Stimulated activated CD8-positive, alpha-beta memory T cell treated with anti-CD3 and anti-CD28 coated beads, Interleukin-12 subunit alpha, Interleukin-12 subunit beta, amount 100 ng/mL, for 1 hour (primary cell): ENCODE data around the gene POMT2.

Source experiments
- DNase-seq: peaks from one replicate; pipeline ENCODE4 v3.0.0-alpha.2; 2020; ENCODE audit warnings: low read depth

The POMT2 gene

DNA sequence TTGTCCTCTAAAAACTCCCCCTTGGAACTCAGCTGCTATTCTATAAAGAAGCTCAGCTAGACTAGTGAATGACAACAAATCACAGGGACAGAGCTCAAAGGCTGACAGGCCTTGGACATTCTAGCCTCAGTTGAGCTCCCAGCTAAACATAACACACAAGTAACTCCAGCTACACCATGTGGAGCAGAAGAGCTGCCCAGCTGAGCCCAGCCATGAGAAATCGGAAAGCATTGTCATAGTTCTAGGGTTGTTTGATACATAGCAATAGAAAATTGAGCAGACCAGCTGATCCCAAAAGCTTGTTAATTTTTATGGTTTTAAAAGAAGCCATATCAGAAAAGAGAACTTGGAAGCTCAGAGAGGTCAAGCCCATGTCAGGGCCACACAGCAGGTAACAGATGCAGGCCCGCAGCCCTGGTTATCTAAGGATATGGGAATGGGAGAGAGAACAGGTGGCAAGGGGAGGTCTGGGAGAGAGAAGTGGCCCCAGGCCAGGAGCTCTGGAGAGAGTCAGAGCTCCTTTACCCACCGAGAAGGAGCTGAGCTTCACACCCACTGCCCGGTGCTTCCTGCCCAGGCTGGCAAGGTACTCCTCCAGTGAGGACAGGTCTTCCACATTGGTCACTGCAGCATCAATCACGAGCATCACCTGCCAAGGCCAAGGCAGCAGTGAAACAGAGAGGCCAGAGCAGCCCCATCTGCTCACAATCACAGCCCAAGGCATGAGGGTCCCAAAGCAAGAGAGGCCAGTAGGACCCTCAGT lies 52.6 kb downstream of the POMT2 start:
- no peak for DNase-seq

DNA sequence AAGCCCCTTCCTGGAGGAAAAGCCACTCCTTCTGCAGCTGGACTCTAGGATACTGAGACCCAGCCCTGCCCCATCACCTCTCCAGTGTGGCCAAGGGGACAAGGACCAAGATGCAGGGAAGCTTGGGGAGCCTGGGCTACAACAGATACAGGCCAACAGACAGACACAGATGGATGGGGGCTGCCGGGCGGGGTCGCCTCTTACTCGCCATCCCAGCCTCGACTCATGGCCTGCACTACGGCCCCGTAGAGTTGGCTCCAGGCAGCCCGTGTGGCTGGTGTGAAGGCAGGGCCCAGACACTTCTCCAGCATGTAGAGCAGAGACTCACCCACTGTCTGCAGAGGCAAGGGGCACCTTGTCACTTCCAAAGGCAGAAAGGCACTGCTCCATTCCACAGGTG lies 54.3 kb downstream of the POMT2 start:
- no peak for DNase-seq

DNA sequence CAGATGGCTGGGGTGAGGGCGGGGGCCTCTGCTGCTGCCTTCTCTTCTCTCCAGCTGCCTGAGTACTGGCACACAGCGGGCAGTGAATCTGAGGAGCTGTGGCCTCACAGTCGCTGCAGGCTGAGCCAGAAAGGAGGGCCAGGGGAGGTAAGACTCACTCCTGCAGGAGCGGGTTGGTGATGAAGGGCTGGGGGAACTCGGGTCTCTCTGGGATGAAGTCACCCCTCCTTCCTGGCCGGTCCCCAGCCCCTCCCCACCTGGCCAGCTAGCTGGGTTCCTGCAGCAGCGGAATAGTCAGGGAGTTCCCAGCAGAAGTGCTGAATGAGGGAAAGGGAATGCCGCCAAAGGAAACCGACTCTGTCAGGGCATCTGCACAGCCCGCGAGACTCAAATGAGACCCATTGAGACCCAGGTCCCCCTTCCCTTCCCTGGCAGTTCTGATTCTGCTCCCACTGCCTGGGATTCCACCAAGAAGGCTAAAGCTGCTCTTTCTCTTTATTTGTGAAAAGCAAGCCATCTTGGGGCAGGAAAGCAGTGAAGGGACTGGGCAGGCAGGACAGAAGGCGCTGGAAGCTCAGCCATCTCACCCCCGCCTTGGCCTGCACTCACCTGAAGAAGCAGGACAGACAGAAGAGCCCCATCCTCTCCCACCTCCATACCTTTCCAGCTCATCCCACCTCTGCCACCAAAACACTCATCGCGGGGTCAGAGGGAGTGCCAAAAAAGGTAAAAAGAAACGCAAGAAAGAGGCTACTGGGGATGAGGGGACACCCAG lies 54.9 kb downstream of the POMT2 start:
- DNase-seq = no peak

DNA sequence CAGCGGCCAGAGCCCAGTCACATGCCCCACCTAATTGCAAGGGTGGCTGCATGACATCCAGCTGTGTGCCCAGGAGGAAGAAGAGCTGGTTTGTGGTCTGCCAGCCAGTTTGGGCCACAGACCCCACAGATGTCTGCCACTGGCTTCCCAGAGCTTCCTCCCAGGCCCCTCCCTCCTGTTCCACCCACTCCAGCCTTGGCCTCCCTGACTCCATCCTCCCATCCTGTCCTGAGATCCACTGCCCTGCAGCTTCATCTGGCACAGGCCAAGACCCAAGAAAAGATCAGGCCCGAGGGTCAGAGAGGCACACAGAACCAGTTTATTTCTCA lies 55.5 kb downstream of the POMT2 start:
- DNase-seq = no peak

DNA sequence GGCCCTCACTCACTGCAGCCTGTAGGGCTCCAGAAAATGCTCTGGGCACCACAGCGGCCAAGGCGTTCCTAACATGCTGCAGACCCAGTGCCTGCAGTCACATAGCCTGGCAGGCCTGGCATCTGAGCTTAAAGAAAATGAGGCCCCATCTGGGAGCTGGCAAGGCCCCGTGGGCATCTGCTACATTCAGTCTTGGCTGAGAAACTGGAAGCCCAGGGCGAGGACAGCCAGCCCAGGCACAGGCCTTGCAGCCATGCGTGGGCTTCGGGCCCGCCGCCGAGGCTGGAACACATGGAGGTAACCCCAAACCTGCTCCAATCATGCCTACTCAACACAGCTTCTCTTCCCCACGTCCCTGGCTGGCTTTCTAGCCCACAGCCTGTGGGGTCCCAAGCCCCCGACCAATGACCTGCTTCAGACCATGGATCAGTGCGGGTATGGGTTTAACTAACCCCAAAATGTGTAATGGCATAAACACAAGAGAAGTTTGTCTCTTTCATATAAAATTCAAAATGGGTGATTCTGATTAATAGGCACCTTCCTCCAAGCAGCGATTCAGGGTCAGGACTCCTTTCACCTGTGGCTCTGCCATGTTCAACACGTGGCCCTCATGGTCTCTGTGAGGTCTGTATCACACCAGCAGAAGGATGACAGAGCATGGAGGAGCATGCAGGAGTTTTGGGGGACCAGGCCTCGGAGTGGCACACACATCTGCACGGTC lies 56.1 kb downstream of the POMT2 start:
- DNase-seq = no peak

DNA sequence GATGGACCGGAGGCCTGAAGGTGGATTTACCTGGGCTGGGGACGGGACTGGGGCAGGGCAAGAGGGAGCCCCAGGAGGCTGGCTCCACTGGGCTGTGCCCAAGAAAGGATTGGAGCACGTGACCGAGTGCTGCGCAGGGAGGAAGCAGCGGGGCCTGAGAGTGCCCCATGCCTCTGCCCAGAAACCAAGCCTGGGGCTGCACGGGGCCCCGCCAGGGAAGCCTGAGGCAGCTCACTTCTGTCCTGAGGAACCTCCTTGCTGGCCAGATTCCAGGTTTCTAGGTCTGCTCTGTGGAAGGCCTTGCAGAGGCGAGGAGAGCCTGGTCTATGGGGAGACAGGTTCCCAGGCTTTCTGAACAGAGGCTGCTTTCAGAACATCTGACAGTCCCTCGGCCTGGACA lies 60.1 kb downstream of the POMT2 start:
- no peak for DNase-seq

DNA sequence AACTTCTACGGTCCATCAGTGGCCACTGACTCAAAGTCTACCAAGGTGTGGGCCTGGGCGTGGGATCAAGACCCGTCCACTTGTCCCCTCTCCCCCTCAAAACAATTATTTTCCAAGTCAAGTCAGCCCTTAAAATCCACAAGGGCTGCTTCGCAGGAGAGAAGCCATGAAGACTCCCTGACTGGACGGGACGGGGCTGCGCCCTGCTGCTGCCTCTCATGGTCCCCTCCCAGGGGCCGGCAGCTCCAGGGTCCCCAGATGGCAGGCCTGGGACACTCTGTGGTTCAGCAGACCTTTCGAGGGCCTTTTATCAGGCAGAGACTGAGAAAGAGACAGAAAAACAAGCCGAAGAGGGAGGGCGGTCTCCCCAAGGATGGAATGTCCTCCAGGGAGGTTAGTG lies 60.5 kb downstream of the POMT2 start:
- no peak for DNase-seq

DNA sequence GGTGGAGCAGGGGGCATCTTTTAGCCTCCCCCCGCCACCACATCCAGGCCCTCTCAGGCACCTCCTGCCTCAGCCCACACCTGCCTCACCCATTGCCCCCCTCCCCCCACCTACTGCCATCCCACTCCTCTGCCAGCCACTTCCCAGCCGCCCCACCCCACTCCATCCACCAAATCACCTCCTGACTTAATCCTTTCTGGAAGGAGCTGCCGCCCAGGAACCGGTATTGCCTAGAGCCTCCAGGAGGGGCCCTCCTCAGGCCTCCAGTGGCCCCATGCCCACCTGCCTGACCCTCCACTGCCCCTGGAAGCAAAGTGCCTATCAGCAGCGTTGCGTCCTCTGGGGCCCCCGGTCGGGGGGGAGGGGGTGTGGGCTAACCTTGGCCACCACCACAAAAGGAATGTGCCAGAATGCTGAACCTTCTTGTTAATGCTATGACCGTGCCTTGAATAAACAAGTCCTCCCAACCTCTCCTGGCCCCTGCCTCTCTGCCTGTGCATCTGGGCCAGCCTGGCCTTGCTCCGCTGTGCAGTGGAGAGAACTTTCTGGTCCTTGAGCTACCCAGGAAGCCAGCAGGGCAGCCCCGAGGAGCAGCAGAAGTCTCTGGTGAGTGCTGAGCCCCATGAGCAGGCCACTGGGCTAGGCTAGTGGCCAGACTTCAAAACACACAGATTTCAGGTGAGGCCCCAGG lies 61.5 kb downstream of the POMT2 start:
- no peak for DNase-seq

DNA sequence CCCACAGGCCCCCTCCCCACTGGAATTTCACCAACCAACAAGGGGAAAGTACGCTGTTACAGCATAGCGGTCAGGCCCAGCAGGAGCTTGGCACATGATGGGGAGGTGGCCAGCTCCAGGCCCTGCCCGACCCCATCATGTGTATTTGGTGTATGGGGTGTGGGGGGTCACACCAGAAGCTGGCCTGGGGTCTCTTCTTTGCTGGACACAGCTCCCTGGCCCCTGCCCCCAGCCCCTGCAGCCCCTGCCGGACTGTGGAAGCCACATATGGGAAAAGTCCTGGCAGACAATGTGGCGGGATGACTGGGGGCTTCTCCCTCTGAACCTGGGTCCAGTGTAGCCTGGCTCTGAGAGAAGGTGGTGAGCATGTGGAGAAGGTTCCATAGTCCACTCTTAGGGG lies 62.1 kb downstream of the POMT2 start:
- DNase-seq = no peak

DNA sequence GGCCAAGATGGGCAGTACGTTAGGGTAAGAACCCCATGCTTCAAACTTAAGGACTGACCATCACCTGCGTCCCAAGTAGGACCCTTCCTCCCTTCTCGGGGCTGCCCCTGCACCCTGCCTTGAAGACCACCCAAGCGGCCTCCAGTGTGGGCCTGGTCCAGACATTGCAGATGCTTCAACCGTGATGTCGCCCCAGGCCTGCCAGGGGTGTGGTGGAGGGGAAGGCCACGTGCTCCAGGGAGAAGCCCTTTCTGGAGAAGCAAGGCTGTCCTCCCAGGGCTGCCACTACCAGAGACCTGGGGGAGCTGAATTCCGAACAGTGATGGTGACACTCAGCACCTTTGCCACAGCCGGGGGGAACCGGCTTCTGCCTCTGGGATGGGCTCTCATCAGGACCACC lies 63.0 kb downstream of the POMT2 start:
- DNase-seq = no peak

DNA sequence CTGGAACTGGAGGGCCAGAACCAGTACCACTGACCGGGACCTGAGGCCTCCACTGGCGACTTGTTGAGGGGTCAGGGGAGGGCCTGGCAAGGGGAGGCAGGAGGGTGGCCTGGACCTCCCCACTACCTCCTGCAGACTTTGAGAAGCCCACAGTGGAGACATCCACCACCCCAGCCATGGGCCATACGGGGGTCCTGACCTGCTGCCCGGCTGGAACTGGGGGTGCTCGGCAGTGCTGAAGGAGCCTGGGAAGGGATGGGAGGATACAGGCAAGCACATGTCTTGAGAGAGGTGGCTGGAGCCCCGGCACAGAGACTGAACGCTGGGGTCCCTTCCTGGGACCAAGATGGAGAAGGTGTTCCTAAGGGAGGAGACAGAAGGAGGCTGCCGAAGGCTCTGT lies 64.0 kb downstream of the POMT2 start:
- DNase-seq = no peak

DNA sequence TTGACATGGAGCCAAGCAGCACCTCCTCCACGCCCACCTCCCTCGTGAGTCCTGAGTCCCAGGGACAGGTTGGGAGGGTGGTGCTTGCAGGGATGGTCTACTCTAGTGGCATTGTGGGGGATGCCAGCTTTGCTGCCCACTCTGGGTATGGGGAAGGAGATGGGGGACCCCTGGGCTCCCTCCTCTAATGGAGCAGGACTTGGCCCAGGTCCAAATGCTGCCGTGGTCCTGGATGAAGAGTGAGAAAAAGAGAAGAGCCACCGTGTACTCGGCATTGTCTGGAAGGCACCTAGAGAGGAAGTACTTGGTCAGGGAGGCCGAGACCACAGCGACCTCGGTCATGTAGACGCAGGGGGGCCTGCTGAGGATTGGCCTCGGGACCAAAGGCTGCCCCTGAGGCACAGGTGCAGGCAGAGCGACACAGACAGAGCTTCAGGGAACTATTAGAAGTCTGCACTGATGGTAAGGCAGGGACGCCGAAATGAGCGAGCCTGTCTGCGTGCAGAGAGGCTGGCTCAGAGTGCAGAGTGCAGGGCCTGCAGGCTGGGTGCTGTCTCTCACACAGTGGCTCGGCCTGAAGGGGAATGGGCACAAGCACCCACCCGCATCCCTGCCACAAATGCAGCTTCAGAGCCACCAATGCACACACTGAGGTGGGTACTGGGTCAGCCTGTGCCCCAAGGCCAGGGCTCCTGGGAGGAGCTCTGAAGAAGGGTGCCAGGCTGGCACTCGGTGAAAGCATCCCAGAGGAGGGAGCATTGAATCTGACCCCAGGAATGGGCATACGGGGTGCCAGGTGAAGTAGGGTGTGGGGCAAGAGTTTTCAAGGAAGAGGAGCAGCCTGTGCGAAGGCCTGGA lies 67.1 kb downstream of the POMT2 start:
- DNase-seq = no peak

DNA sequence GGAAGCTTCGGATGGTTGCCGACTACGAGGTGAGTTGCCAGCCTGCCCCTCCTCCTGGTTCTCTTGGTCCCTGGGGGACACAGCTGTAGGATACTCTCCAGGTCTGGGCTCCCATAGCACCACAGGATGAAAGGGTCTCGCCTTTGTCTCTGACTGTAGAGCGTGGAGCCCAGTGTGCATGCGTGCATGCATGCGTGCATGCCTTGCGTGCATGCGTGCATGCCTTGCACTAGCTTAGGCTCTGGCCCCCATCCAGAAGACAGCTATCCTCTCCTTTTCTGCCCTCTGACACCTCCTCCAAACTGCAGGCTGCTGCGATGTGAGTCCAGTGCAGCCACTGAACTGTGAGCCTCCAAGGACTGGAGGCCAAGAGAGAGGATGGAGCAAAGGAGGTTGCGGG lies 68.8 kb downstream of the POMT2 start:
- DNase-seq = no peak

DNA sequence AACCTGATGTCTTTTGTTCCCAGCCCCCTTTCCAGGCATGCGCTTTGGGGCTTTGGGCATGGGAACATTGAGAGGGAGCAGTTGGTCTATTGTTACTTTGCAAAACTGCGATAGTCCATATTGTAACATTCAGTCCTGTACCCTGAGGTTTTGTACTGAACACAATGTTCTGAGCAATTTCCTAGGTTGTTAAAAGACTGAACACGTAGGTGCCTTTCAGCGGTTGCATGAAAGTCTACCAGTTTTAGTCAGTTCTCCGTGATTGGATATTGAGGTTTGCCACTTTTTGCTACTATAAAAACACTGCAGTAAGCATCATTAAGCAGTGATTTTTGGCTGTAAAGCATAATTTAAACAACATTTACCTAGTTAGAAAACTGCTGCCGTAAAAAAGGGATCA lies 69.8 kb downstream of the POMT2 start:
- no peak for DNase-seq

DNA sequence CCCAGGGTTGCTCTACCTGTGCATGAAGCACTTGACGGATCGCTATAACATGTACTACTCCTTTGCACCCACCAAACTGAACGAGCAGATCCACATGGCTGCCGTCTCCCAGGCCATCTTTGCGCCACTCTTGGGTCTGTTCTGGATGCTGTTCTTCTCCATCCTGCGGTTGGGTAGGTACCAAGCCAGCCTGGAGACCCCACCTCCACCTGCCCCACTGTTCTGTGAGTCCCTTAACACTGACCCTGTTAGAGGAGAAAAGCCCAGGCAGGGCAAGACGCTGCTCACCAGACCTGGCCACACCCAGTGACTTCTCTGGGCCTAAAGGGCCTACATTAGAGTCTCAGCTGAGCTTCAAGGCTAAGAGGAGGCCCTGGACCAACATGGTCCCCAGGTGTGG lies 71.4 kb downstream of the POMT2 start:
- no peak for DNase-seq

DNA sequence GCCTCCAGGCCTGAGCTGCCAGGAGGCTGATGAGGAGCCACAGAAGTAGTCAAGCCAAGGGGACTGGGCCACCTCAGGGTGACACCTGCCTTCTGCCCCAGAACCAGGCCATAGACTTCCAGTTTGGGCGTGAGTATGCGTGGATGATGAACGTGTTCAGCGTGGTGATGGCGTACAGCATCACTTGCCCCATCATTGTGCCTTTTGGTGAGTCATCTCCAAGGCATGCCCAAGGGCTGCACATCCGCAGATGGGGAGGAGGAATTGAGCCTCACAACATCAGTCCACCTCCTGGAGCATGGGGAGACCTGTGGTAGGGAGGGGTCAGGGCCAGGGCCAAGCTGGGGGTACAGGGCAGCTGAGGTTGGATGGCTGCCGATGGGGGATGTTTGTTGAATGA lies 72.0 kb downstream of the POMT2 start:
- no peak for DNase-seq

DNA sequence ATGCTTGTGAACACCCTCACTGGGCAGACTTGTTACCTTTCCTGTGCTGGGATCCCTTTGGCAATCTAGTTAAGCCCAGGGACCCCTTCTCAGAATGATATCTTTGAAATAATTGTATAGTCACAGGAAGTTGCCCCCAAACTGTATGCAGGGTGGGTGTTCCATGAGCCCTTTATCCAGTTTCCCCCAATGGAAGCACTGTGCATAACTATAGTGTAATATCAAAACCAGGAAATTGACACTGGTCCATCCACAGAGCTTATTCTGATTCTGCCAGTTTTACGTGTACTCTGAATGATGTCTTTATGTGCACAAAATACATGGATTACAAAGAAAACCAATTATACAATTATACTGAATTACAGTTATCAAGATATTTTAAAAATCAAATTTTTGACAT lies 73.9 kb downstream of the POMT2 start:
- DNase-seq = no peak

DNA sequence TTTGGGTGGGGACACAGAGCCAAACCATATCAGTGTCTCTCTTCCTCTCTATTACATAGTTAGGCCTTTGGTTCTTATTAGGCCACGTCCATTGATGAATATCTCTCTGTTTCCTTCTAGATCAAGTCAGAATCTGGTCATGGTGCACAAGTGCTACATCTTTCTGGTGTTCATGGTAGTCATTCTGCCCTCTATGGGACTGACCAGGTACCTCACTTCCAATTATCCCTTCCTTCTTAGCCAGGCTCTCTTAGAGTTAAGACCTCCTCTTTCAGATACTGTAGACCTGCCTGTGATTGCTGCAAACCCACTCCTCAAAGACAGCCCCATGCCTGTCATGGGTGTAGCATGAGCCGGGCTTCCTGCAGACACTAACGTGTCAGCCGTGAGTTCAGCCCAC lies 74.9 kb downstream of the POMT2 start:
- DNase-seq = no peak

DNA sequence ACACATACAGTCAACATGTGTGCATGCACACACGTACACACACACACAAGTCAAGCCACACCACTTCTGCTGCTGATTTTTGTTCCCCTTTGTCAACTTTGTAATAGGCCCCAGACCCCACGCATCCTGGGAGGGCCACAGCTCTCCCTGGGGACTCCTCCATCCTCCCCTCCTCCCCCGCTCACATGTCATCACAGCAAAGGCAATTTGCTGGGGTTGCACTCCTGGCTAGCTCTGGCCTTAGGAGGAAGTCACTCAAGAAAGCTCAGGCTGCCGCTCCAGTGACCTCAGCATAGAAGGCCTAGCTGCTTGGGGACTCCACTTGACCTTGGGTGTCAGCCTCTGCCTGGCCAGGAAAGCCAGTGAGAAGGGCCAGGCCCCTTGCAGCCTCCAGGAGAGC lies 76.8 kb downstream of the POMT2 start:
- DNase-seq = no peak

DNA sequence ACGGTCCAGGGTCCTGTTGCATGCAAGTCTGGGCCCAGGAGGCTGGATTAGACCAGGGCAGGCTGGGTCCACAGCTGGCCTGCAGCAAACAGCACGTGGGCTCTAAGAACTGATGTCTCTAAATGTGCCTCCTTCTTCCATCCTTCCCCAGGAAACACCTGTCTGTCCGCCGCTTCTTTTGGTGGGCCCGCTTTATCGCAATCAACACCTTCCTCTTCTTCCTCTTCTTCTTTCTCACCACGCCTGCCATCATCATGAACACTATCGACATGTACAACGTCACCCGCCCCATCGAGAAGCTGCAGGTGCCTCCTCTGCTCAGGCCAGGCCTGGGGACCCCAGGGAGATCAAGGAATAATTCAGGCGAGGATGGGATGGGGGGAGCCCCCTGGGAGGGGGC lies 77.9 kb downstream of the POMT2 start:
- DNase-seq = no peak

DNA sequence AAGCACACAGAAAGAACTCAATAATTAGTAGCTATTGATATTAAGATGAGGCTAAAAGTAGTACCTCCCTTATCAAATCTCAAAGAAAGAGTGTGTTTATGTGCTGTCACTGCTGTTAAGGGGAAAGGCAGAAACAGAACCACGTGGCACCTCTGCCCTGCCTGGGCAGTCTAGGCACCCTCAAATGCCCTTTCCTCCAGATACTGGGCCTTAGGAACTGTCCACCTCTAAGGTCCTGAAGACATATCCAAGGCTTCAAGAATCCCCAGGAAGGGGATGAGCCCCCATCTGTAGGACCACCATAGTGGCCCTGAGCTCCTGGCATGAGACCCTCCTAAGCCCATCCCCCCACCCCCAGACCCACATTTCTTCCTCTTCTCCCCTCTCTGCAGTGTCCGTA lies 78.7 kb downstream of the POMT2 start:
- no peak for DNase-seq
